Omental fat pad (tissue), 4 donors: ENCODE measurements around the gene DOK5. TPM values are rescaled to one million over a fixed set of nuclear protein-coding genes. Genes with fewer than 3 reads are reported as not detected.

Experiments used
- ATAC-seq: fragments of 150-250 bp; one replicate; pipeline ENCODE4 v1.9.1; 2016; ENCODE audit warnings: mild to moderate bottlenecking, moderate library complexity; ENCODE audit not compliant: low FRiP score
- DNase-seq: peaks from one replicate; pipeline ENCODE4 v3.0.0-alpha.2; 2019; ENCODE audit warnings: low spot score
- CTCF ChIP-seq, 3 donors: fragments of 450-650 bp; IDR thresholded peaks; one replicate each; pipeline ENCODE4 v1.5.1; 2016 to 2017; ENCODE audit warnings: antibody characterized with exemption in 3 of 3, mild to moderate bottlenecking in 3 of 3, moderate library complexity in 2 of 3
- total RNA-seq, 4 donors: library from RNA; depleted of rRNA; stranded (reverse); fragments of >200 nt; gene quantifications; one replicate each; pipeline ENCODE4 v1.1.0, GENCODE V29; 2016

The DOK5 gene
- total RNA-seq, 4 donors from 2014 or later = 1.9 to 10.2 (median 2.1) TPM

GRCh38 chr20:54626126-54626525, 150.7 kb downstream of the DOK5 start:
- no peak for TF ChIP-seq CTCF (IDR thresholded peaks at IDR 0.05)
- ATAC-seq = no peak
- no peak for DNase-seq

DNA sequence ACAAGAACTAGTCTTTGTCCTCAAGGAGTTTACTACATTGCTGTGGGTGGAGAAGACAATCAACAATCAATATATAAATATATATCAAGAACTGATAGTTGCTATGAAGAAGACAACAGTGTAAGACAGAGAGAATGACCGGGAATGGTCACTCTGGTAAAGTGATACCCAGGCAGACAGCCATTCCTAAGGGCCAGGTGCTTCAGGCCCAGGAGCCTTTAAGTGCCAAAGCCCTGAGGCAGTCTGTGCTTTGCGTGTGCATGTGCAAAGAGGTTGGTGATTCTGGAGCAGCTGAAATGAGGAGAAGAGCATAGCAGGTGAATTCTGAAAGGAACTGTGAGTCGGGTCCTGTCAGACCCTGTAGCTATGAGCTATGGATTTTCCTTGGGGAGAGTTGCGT, 154.2 kb downstream of the DOK5 start:
- no peak for TF ChIP-seq CTCF (IDR thresholded peaks at IDR 0.05)
- ATAC-seq = no peak

DNA sequence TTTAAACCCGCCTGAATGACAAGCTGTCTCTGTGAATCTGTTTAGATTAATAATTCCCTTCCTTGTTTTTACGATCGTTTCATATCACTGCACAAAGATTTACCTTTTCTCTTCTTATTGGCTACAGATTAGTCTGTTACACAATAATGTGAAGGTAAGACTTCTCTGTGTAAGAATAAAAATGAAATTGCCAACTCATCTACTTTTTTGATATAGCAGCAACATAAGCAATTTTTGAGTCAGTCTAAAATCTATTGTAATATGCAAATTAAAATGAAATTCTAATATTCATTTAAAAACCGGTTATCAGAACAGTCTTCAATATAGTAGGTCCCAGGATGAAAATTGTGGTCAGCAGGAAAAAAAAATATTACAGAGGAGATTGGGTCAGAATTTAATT, 155.2 kb downstream of the DOK5 start:
- DNase-seq (no peak), ATAC-seq (no peak)
- TF ChIP-seq CTCF (IDR thresholded peaks at IDR 0.05) = no peak

More for the DNA sequence above, 154.2 kb downstream of the DOK5 start:
- no peak for DNase-seq

- ATAC-seq (no peak), DNase-seq (no peak)
- no peak for TF ChIP-seq CTCF (IDR thresholded peaks at IDR 0.05)
Observed at GRCh38 chr20:54631059-54631458, 155.7 kb downstream of the DOK5 start.

DNA sequence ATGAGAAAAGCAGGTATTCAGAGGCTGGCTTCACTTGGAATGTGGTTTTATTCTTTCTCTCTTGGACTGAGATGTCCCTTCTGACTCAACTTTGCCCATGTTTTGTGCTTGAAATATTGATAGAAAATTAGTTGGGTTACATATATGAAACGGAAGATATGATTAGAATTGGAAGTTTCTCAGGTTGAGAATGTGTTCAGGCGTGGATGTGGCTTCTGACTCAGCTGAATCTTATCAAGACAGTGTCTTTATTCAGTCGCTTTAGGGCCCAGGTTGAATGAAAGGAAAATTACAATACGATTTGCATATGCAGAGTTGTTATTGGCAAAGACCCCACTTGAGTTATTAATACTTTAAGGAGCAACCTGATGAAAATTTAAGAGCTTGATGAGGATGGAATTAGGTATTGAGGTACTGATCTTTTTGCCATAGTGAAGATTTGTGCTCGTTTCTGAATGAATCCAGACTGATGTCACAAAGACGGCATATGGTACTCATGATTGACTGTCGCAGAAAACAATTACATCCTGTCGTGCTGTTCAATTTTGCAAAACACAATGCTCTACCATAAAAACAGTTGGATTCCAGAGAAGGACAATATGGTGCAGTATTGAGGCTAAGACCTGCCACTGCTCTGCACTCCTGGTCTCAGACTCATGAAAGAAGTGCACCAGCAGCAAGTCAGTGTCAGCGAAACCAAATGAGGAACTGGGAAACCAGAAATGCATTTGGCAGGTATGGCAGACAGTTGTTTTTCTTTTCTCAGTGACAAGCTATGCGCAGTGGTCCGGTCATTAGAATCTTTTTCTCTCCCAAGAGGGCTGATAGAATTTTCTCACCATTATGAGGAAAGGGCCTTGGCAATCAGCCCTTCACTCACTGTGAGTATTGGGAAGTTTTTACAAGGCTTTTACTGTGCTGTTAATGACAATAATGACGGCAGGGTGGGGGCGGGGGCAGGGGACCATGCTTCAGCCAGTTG, 158.3 kb downstream of the DOK5 start:
- ATAC-seq (no peak), DNase-seq (no peak)
- TF ChIP-seq CTCF (IDR thresholded peaks at IDR 0.05) = no peak

GRCh38 chr20:54636575-54636974, 161.2 kb downstream of the DOK5 start:
- TF ChIP-seq CTCF (IDR thresholded peaks at IDR 0.05) = no peak
- no peak for DNase-seq
- ATAC-seq = no peak

DNA sequence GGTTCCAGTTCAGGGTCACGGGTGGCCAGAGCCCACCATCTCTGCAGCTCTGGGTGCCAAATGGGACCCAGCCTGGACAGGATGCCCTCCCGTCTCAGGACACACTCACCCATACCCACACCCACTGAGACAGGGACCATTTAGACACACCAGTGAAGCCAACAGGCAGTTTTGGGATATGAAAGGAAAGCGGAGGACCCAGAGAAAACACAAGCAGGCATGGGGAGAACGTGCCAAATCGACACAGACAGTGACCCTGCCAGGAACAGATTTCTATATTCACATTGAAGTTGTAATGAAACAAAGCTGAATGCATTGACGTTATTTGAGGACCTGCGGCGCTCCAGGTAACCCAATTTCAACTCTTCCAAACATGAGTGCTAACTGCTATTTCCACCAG, 164.5 kb downstream of the DOK5 start:
- DNase-seq (no peak), ATAC-seq (no peak)
- no peak for TF ChIP-seq CTCF (IDR thresholded peaks at IDR 0.05)
